Astrocyte of the cerebellum (primary cell): ENCODE results near the gene TMEM63A.

Experiments used
- DNase-seq: peaks from one replicate; pipeline ENCODE4 v3.0.0-alpha.2; 2011; ENCODE audit warnings: low read depth
- H3K4me3 ChIP-seq: 2 replicates; pipeline ENCODE4 v1.5.1; 2011; ENCODE audit warnings: mild to moderate bottlenecking, low read depth, low read length, moderate library complexity
- in situ Hi-C: cut with HindIII; loops from 2 replicates; pipeline ENCODE4 v1.10.0; 2017; ENCODE audit warnings: low sequenced_read_pairs
- TF ChIP-seq, protein P1 (sequence below): IDR thresholded peaks from 2 replicates; pipeline ENCODE4 v1.5.1; 2012; ENCODE audit warnings: low read length, low read depth, moderate library complexity, mild to moderate bottlenecking; ENCODE audit errors: missing control alignments

The TMEM63A gene

DNA sequence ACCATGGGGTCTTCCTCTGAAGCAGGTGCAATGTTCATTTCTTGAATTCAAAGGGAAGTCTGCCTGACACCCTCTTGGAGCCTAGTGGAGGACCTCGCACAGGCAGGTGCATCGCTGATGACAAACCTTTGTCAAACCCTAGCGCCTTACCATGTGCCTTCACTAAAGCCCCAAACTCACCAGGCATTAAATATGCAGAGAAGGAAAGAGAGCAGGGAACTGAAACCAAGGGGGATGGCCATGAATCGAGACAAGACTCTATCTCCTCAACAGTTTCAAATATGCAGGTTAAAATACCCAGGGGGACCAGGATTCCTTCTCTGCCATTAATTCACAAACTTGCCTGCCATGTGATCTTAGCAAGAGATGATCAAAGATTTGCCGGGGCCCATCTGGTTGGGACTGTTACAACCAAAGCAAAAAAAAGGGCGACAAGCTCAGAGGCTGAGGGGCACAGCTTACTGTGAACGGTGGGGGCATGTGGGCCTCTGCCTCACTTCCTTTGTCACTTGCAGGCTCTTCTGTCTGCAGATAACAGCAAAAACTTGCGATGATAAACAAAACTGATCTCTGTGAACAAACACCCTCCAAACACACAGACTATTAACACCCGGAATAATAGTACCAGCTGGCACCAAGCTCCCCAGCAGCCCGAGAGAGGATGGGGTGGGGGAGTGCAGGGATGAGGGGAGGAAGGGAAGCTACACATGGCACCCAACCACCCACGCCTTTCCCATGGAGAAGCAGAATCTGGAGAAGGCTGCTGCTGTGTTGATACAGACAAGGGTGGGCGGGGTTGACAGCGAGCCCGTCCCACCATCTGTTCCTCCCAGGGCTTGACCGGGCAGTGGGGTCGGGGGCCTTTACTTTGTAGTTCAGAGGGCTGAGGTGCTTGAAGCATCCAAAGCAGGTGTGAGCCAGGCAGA, 33.9 kb downstream of the TMEM63A start:
- TF ChIP-seq, protein P1, sequence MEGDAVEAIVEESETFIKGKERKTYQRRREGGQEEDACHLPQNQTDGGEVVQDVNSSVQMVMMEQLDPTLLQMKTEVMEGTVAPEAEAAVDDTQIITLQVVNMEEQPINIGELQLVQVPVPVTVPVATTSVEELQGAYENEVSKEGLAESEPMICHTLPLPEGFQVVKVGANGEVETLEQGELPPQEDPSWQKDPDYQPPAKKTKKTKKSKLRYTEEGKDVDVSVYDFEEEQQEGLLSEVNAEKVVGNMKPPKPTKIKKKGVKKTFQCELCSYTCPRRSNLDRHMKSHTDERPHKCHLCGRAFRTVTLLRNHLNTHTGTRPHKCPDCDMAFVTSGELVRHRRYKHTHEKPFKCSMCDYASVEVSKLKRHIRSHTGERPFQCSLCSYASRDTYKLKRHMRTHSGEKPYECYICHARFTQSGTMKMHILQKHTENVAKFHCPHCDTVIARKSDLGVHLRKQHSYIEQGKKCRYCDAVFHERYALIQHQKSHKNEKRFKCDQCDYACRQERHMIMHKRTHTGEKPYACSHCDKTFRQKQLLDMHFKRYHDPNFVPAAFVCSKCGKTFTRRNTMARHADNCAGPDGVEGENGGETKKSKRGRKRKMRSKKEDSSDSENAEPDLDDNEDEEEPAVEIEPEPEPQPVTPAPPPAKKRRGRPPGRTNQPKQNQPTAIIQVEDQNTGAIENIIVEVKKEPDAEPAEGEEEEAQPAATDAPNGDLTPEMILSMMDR = no peak

DNA sequence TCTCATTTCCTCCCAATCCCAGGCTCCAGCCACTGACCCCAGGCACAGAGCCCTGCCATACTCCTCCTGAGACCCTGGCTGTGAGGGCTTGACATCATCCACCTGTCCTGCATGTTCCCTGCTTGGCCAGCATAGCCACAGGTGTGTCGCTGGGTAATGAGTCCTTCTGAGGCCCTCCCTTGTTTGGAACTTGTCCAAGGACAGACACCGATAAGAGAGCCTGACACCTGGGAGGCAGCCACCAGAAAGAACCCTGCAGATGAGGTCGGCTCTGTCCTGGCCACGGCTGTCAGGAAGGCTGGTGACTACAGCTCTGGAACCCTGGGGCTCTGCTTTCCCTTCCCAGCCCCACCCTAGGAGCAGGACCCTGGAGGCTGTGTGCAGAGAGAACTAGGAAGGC, 34.6 kb downstream of the TMEM63A start:
- TF ChIP-seq, protein P1 = no peak
- in situ Hi-C loops = no loop called here
- H3K4me3 ChIP-seq = no peak overlapping the region
- DNase-seq = no peak

More for the DNA sequence above, 33.9 kb downstream of the TMEM63A start:
- H3K4me3 ChIP-seq = no peak overlapping the region
- in situ Hi-C loops = no loop called here
- no peak for DNase-seq

DNA sequence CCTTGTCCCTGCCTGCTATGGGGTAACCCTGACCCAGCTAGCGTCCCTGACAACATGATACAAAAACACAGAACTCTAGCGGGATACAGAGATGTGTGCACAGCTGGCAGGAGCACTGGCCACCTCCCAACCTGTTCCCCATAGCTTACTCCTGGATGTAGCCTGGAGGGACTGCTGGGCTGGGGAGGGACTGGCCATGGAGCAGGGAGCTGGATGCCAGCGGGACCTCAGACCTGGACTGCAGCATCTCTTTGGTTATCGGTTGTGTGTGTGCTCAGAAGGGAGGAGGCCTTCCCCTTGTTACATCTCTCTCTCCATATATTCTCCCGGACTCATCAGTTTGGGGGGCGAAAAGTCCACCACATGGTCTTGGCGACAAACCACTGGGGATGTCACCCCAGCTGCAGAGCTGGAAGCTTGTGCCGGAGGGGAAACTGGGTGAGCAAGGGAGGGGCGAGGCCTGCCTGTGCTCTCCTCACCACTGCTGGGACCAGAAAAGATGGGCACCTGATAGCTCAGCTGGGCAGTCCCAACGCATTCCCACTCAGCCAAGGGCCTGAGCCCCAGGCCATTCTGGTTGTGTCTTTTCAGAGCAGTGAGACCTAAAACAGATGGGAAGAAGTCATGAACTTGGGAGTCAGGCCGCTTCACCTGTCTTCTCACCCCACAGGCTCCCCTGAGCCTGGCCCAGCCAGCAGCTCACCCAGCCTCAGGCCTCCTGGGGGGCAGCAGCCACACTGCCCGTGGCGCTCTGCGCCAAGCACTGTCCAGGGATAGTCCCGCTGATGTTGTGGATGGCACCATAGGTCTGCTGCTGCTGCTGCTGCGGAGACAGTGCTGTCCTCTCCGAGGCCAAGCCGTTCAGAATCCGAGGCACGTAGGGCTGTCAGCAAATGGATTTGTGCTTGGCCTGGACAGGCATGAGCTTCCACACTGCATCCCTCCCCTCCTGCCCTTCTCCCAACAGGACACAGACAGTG, 35.6 kb downstream of the TMEM63A start:
- no peak overlapping the region for H3K4me3 ChIP-seq
- TF ChIP-seq, protein P1 = no peak
- in situ Hi-C loops = no loop called here
- DNase-seq = no peak

DNA sequence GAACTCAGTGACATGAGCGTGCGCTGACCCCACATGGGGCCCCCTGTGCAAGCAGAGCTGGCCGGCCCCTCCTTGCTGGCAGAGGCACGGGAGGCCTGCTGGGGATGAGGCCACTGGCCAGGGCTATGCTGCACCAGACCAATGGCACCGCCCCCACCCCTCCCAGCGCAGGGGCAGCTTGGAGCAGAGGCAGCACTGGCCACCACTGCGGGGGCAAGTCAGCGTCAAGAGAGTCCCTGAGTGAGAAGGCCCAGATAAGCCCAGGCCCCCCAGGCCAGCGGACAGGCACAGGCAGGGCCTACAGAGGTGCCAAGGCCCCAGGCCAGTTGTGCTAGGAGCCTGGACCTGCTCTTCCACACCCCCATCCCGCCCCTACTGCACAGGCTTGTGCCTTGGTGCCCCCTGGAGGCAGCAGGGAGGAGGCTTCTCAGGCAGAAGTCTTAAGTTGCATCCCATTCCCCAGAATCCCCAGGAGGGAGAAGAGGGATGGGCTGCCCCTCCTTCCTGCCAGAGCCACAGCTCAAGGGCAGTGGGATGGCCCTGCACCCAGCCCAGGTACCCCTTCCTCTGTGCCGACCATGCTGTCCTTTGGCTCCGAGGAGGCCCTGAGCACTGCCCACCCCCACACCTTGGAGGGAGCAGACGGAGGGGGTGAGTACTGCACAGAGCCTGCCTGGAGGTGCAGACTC, 36.5 kb downstream of the TMEM63A start:
- peak; percentile 66 for DNase-seq
- TF ChIP-seq, protein P1 = peak; percentile 86
- H3K4me3 ChIP-seq = no peak overlapping the region
- in situ Hi-C loops = no loop called here

DNA sequence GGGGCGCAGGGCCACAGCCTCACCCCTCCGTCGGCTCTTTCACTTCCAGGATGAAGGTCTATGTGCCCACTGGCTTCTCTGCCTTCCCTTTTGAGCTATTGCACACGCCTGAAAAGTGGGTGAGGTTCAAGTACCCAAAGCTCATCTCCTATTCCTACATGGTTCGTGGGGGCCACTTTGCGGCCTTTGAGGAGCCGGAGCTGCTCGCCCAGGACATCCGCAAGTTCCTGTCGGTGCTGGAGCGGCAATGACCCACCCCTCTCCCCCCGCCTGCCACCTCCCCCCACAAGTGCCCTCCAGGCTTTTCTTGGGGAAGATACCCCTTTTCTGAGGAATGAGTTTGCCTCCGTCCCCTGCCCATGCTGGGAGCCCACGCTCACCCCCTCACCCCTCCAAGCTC, 37.1 kb downstream of the TMEM63A start:
- no peak overlapping the region for H3K4me3 ChIP-seq
- in situ Hi-C loops = no loop called here
- TF ChIP-seq, protein P1 = no peak
- no peak for DNase-seq
